Panc1 (cell line): ENCODE data around the gene SH3BP4. TPM values are rescaled to one million over a fixed set of nuclear protein-coding genes. Genes with fewer than 3 reads are reported as not detected.

ENCODE experiments used
- ATAC-seq: fragments of 200-7000 bp; cut with Tn5 transposase; 2 replicates; pipeline ENCODE4 v1.9.1; 2020; ENCODE audit warnings: mild to moderate bottlenecking, moderate library complexity
- BruUV-seq: library from RNA; stranded (reverse); fragments of 400-500 nt; replicated peaks from 2 replicates; lab custom pipeline; 2021; lab: Mats Ljungman, UMichigan
- CTCF ChIA-PET: fragments of 300-600 bp; sonication (Branson Sonifier 250); formaldehyde crosslinking; loops from one replicate; lab custom pipeline; 2022; ENCODE audit warnings: antibody characterized with exemption; lab: Charles Lee
- POLR2A ChIA-PET: fragments of 300-600 bp; sonication (Branson Sonifier 250); formaldehyde crosslinking; loops from one replicate; lab custom pipeline; 2022; ENCODE audit warnings: antibody characterized with exemption; lab: Charles Lee
- DNase-seq: peaks from one replicate; pipeline ENCODE4 v3.0.0-alpha.2; 2010; ENCODE audit warnings: low read depth, low spot score
- H3K27ac ChIP-seq: 2 replicates; pipeline ENCODE4 v1.5.1; 2011; ENCODE audit warnings: mild to moderate bottlenecking, low read length, inconsistent platforms
- H3K27me3 ChIP-seq: fragments of 200-500 bp; sonication (Bioruptor generic); 2 replicates; pipeline ENCODE4 v1.6.0; 2014; ENCODE audit warnings: low read length, inconsistent platforms; ENCODE audit not compliant: control insufficient read depth, insufficient read depth
- H3K36me3 ChIP-seq: fragments of 200-500 bp; sonication (Bioruptor generic); 2 replicates; pipeline ENCODE4 v1.5.1; 2014; ENCODE audit warnings: inconsistent platforms, mild to moderate bottlenecking, low read length, moderate library complexity; ENCODE audit not compliant: control insufficient read depth, insufficient read depth
- H3K4me1 ChIP-seq: 2 replicates; pipeline ENCODE4 v1.5.1; 2011; ENCODE audit warnings: inconsistent platforms, mild to moderate bottlenecking, low read length, moderate library complexity; ENCODE audit not compliant: control insufficient read depth, insufficient read depth
- H3K4me3 ChIP-seq, 2 experiments: 2 replicates each; pipeline ENCODE4 v1.5.1; 2011 to 2012; ENCODE audit warnings: low read depth in 2 of 2, low read length in 2 of 2, mild to moderate bottlenecking in 2 of 2, inconsistent platforms in 1 of 2, moderate library complexity in 1 of 2
- H3K9me3 ChIP-seq: fragments of 200-500 bp; sonication (Bioruptor generic); 2 replicates; pipeline ENCODE4 v1.5.1; 2014; ENCODE audit warnings: low read depth, mild to moderate bottlenecking, inconsistent platforms, low read length, moderate library complexity; ENCODE audit not compliant: control insufficient read depth, insufficient read depth
- POLR2AphosphoS5 ChIP-seq: IDR thresholded peaks from 2 replicates; pipeline ENCODE4 v1.6.1; 2012; ENCODE audit warnings: mild to moderate bottlenecking, low read depth, low read length, moderate library complexity
- SIN3A ChIP-seq: IDR thresholded peaks from 2 replicates; pipeline ENCODE4 v1.6.1; 2012; ENCODE audit warnings: low read depth, mild to moderate bottlenecking, low read length, moderate library complexity, borderline replicate concordance; ENCODE audit not compliant: insufficient read depth
- TCF7L2 ChIP-seq: IDR thresholded peaks from 2 replicates; pipeline ENCODE4 v1.6.1; 2011; ENCODE audit warnings: mild to moderate bottlenecking, low read depth, low read length, inconsistent platforms
- in situ Hi-C: cut with HindIII; loops from 2 replicates; pipeline ENCODE4 v1.10.0; 2016; ENCODE audit warnings: low sequenced_read_pairs, low pct_unique_long_range_greater_than_20kb
- intact Hi-C: fragments of 100-400 bp; cut with micrococcal nuclease; formaldehyde crosslinking; loops from one replicate; pipeline ENCODE4 v1.10.0; 2022; ENCODE audit not compliant: unreplicated experiment
- total RNA-seq: library from RNA; stranded (reverse); gene quantifications from one replicate; pipeline ENCODE4 v1.2.1, GENCODE V29; 2021; ENCODE audit not compliant: unreplicated experiment
- TF ChIP-seq, protein P1 (sequence below), 2 experiments: IDR thresholded peaks; 2 replicates each; pipeline ENCODE4 v1.6.1; 2011 to 2012; ENCODE audit warnings: low read depth in 2 of 2, control low read depth in 1 of 2, low read length in 1 of 2, mild to moderate bottlenecking in 1 of 2, moderate library complexity in 1 of 2; ENCODE audit not compliant: insufficient read depth in 1 of 2
- TF ChIP-seq, protein P2 (sequence below): fragments of 450-650 bp; IDR thresholded peaks from 2 replicates; pipeline ENCODE4 v1.5.1; 2017; ENCODE audit warnings: mild to moderate bottlenecking

Gene SH3BP4
- total RNA-seq, 1 experiment from 2014 or later: 133 TPM

GRCh38 chr2:235091421-235091820, 139.6 kb downstream of the SH3BP4 start:
- DNase-seq (no peak), ATAC-seq (no peak)
- H3K36me3 ChIP-seq: no peaks in the 10 kb centered on the region
- no peaks in the 10 kb centered on the region for H3K27me3 ChIP-seq
- no peak overlapping the region for H3K27ac ChIP-seq
- ChIA-PET CTCF (no interaction called here), POLR2A (no interaction called here)
- no peak overlapping the region for H3K4me3 ChIP-seq
- in situ Hi-C loops: loop anchor here (10.0 kb wide), 1 partner anchor 207 kb away; no protein-coding TSS in a partner anchor
- intact Hi-C loops: no loop called here
- TF ChIP-seq, protein P1, sequence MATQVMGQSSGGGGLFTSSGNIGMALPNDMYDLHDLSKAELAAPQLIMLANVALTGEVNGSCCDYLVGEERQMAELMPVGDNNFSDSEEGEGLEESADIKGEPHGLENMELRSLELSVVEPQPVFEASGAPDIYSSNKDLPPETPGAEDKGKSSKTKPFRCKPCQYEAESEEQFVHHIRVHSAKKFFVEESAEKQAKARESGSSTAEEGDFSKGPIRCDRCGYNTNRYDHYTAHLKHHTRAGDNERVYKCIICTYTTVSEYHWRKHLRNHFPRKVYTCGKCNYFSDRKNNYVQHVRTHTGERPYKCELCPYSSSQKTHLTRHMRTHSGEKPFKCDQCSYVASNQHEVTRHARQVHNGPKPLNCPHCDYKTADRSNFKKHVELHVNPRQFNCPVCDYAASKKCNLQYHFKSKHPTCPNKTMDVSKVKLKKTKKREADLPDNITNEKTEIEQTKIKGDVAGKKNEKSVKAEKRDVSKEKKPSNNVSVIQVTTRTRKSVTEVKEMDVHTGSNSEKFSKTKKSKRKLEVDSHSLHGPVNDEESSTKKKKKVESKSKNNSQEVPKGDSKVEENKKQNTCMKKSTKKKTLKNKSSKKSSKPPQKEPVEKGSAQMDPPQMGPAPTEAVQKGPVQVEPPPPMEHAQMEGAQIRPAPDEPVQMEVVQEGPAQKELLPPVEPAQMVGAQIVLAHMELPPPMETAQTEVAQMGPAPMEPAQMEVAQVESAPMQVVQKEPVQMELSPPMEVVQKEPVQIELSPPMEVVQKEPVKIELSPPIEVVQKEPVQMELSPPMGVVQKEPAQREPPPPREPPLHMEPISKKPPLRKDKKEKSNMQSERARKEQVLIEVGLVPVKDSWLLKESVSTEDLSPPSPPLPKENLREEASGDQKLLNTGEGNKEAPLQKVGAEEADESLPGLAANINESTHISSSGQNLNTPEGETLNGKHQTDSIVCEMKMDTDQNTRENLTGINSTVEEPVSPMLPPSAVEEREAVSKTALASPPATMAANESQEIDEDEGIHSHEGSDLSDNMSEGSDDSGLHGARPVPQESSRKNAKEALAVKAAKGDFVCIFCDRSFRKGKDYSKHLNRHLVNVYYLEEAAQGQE (IDR thresholded peaks at IDR 0.05; ENCODE audit: insufficient read depth in 1 of 2, low read depth in 2 of 2, low read length in 1 of 2): no peak
- no peak for TF ChIP-seq SIN3A
- TF ChIP-seq TCF7L2: no peak
- TF ChIP-seq POLR2AphosphoS5: no peak
- TF ChIP-seq, protein P2, sequence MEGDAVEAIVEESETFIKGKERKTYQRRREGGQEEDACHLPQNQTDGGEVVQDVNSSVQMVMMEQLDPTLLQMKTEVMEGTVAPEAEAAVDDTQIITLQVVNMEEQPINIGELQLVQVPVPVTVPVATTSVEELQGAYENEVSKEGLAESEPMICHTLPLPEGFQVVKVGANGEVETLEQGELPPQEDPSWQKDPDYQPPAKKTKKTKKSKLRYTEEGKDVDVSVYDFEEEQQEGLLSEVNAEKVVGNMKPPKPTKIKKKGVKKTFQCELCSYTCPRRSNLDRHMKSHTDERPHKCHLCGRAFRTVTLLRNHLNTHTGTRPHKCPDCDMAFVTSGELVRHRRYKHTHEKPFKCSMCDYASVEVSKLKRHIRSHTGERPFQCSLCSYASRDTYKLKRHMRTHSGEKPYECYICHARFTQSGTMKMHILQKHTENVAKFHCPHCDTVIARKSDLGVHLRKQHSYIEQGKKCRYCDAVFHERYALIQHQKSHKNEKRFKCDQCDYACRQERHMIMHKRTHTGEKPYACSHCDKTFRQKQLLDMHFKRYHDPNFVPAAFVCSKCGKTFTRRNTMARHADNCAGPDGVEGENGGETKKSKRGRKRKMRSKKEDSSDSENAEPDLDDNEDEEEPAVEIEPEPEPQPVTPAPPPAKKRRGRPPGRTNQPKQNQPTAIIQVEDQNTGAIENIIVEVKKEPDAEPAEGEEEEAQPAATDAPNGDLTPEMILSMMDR: no peak
- no peaks in the 10 kb centered on the region for H3K9me3 ChIP-seq
- no peaks in the 10 kb centered on the region; the same call in 1 of the 2 replicates for H3K4me1 ChIP-seq
- no TSS peak for BruUV-seq

- DNase-seq (no peak), ATAC-seq (no peak)
- no peaks in the 10 kb centered on the region for H3K9me3 ChIP-seq
- H3K4me3 ChIP-seq: no peak overlapping the region
- TF ChIP-seq SIN3A (no peak), POLR2AphosphoS5 (no peak), TCF7L2 (no peak)
- TF ChIP-seq, protein P1 (IDR thresholded peaks at IDR 0.05; ENCODE audit: insufficient read depth in 1 of 2, low read depth in 2 of 2, low read length in 1 of 2): no peak
- TF ChIP-seq, protein P2: no peak
- intact Hi-C loops: no loop called here
- BruUV-seq: no TSS peak
- H3K27me3 ChIP-seq: no peaks in the 10 kb centered on the region
- H3K4me1 ChIP-seq: no peaks in the 10 kb centered on the region; the same call in 1 of the 2 replicates
- ChIA-PET CTCF (no interaction called here), POLR2A (no interaction called here)
- in situ Hi-C loops: loop anchor here (10.0 kb wide), 1 partner anchor 207 kb away; no protein-coding TSS in a partner anchor
- H3K36me3 ChIP-seq: no peaks in the 10 kb centered on the region
- H3K27ac ChIP-seq: no peak overlapping the region
Measured at GRCh38 chr2:235091983-235092382, 140.2 kb downstream of the SH3BP4 start.
